MM.1S (cell line): ENCODE results near the gene PFN3.

Experiments used
- CTCF ChIP-seq: fragments of 300-600 bp; sonication (generic); IDR thresholded peaks from 2 replicates; pipeline ENCODE4 v1.5.1; 2016; ENCODE audit warnings: antibody characterized with exemption, low read length, mixed read lengths
- EZH2 ChIP-seq: fragments of 300-600 bp; sonication (generic); optimal IDR thresholded peaks from 2 replicates; pipeline ENCODE3; 2017; ENCODE audit warnings: low read depth, mild to moderate bottlenecking, antibody characterized with exemption, low read length, mixed read lengths
- EZH2phosphoT487 ChIP-seq: fragments of 300-600 bp; sonication (generic); IDR thresholded peaks from 2 replicates; pipeline ENCODE4 v1.6.1; 2018; ENCODE audit warnings: antibody characterized with exemption, low read length

- no peak for TF ChIP-seq CTCF
- TF ChIP-seq EZH2, result no peak
- TF ChIP-seq EZH2phosphoT487, result no peak
These were observed 24.8 kb upstream of the PFN3 start for GRCh38 chr5:177425196-177425800.
